Trophoblast cell (in vitro differentiated cells and primary cell): ENCODE results near the gene ARV1.
A peak's percentile ranks its signal among the peaks of the same experiment; 100 is the strongest.

ENCODE experiments used
- DNase-seq, 2 donors: peaks; one replicate each; pipeline ENCODE4 v3.0.0-alpha.2; 2016
- H2AFZ ChIP-seq: 2 replicates; pipeline ENCODE4 v1.6.1; 2013; ENCODE audit warnings: low read length, moderate library complexity, mild to moderate bottlenecking; ENCODE audit not compliant: insufficient read depth, poor library complexity
- H2AK5ac ChIP-seq: 2 replicates; pipeline ENCODE4 v1.6.1; 2013; ENCODE audit warnings: mild to moderate bottlenecking, low read length
- H2BK120ac ChIP-seq: 2 replicates; pipeline ENCODE4 v1.6.1; 2013; ENCODE audit warnings: low read length, mild to moderate bottlenecking, moderate library complexity; ENCODE audit not compliant: insufficient read depth, poor library complexity
- H2BK12ac ChIP-seq: 2 replicates; pipeline ENCODE4 v1.6.1; 2013; ENCODE audit warnings: mild to moderate bottlenecking, low read length, moderate library complexity
- H2BK5ac ChIP-seq: 2 replicates; pipeline ENCODE4 v1.6.1; 2013; ENCODE audit warnings: low read length, low read depth, moderate library complexity, mild to moderate bottlenecking; ENCODE audit not compliant: poor library complexity
- H3K14ac ChIP-seq: 2 replicates; pipeline ENCODE4 v1.6.1; 2013; ENCODE audit warnings: mild to moderate bottlenecking, low read length
- H3K18ac ChIP-seq: 2 replicates; pipeline ENCODE4 v1.6.1; 2013; ENCODE audit warnings: mild to moderate bottlenecking, low read length
- H3K23ac ChIP-seq: 2 replicates; pipeline ENCODE4 v1.6.1; 2013; ENCODE audit warnings: low read length
- H3K27ac ChIP-seq: 2 replicates; pipeline ENCODE4 v1.5.1; 2013; ENCODE audit warnings: low read depth, mild to moderate bottlenecking, inconsistent platforms, low read length, moderate library complexity
- H3K27me3 ChIP-seq: 2 replicates; pipeline ENCODE4 v1.6.1; 2013; ENCODE audit warnings: inconsistent platforms, mild to moderate bottlenecking, low read length, moderate library complexity; ENCODE audit not compliant: insufficient read depth
- H3K36me3 ChIP-seq, 2 experiments: 1 replicate in 1 of 2; 2 replicates in 1 of 2; pipeline ENCODE4 v1.6.1; 2013; ENCODE audit warnings: low read length in 2 of 2, mild to moderate bottlenecking in 2 of 2, moderate library complexity in 1 of 2; ENCODE audit not compliant: insufficient read depth in 2 of 2, control insufficient read depth in 1 of 2
- H3K4ac ChIP-seq: 2 replicates; pipeline ENCODE4 v1.6.1; 2013; ENCODE audit warnings: low read depth, mild to moderate bottlenecking, low read length, moderate library complexity
- H3K4me1 ChIP-seq, 2 experiments: 1 replicate in 1 of 2; 2 replicates in 1 of 2; pipeline ENCODE4 v1.6.1; 2013; ENCODE audit warnings: low read length in 2 of 2, mild to moderate bottlenecking in 2 of 2, moderate library complexity in 1 of 2; ENCODE audit not compliant: insufficient read depth in 2 of 2, control insufficient read depth in 1 of 2
- H3K4me2 ChIP-seq: 2 replicates; pipeline ENCODE4 v1.6.1; 2013; ENCODE audit warnings: inconsistent platforms, mild to moderate bottlenecking, low read length, moderate library complexity
- H3K4me3 ChIP-seq: 2 replicates; pipeline ENCODE4 v1.5.1; 2013; ENCODE audit warnings: mild to moderate bottlenecking, low read depth, low read length, inconsistent platforms
- H3K79me1 ChIP-seq: one replicate; pipeline ENCODE4 v1.6.1; 2013; ENCODE audit warnings: low read length
- H3K79me2 ChIP-seq: 2 replicates; pipeline ENCODE4 v1.6.1; 2013; ENCODE audit warnings: low read length, mild to moderate bottlenecking; ENCODE audit not compliant: control insufficient read depth, insufficient read depth, poor library complexity
- H3K9ac ChIP-seq: 2 replicates; pipeline ENCODE4 v1.6.1; 2013; ENCODE audit warnings: mild to moderate bottlenecking, low read length
- H3K9me3 ChIP-seq: 2 replicates; pipeline ENCODE4 v1.6.1; 2013; ENCODE audit warnings: low read depth, mild to moderate bottlenecking, control low read depth, inconsistent platforms, low read length; ENCODE audit not compliant: insufficient read depth
- H4K12ac ChIP-seq: 2 replicates; pipeline ENCODE4 v1.6.1; 2013; ENCODE audit warnings: low read depth, mild to moderate bottlenecking, low read length, moderate library complexity
- H4K8ac ChIP-seq: 2 replicates; pipeline ENCODE4 v1.6.1; 2013; ENCODE audit warnings: low read depth, mild to moderate bottlenecking, low read length, moderate library complexity
- H4K91ac ChIP-seq: one replicate; pipeline ENCODE4 v1.6.1; 2013; ENCODE audit warnings: low read depth, mild to moderate bottlenecking, low read length, moderate library complexity
- WGBS: extraction: QIAGEN DNeasy Blood & Tissue Kit; methylation state at CpG from one replicate; pipeline ENCODE4 v1.1.7; 2013; ENCODE audit warnings: missing lambda C conversion rate; ENCODE audit not compliant: insufficient read length, insufficient coverage; ENCODE audit errors: extremely low coverage; 5-methylcytosine and 5-hydroxymethylcytosine counted together

ARV1 gene

GRCh38 chr1:230975636-230976035 lies 3.3 kb upstream of the ARV1 start:
- Histone ChIP-seq H3K4me3 (no peak overlapping the region), H2AK5ac (no peak overlapping the region), H2BK120ac (no peak overlapping the region), H4K8ac (no peak overlapping the region), H3K4me2 (no peak overlapping the region), H3K14ac (no peak overlapping the region), H4K12ac (no peak overlapping the region), H4K91ac (no peak overlapping the region), H3K9me3 (no peaks in the 10 kb centered on the region), H2AFZ (no peak overlapping the region), H3K9ac (no peak overlapping the region), H3K36me3 (no peaks in the 10 kb centered on the region), H3K18ac (no peak overlapping the region), H3K23ac (no peak overlapping the region), H3K79me2 (no peaks in the 10 kb centered on the region), H2BK12ac (no peak overlapping the region), H2BK5ac (no peak overlapping the region), H3K4me1 (peaks cover 0 to 4% of the 10 kb centered on the region in 2 experiments), H3K27me3 (no peaks in the 10 kb centered on the region), H3K79me1 (no peaks in the 10 kb centered on the region), H3K4ac (no peak overlapping the region), H3K27ac (no peak overlapping the region)
- no peak for DNase-seq
- no CpG with 5 or more reads among the region's 3 CpGs for WGBS

- WGBS: no CpG with 5 or more reads among the region's 4 CpGs
- Histone ChIP-seq H2BK12ac (no peak overlapping the region), H3K23ac (no peak overlapping the region), H2BK5ac (no peak overlapping the region), H3K4me1 (peaks cover 0 to 4% of the 10 kb centered on the region in 2 experiments), H2AK5ac (no peak overlapping the region), H3K4me3 (no peak overlapping the region), H3K18ac (no peak overlapping the region), H4K91ac (no peak overlapping the region), H3K79me1 (no peaks in the 10 kb centered on the region), H4K8ac (no peak overlapping the region), H2AFZ (no peak overlapping the region), H3K9me3 (no peaks in the 10 kb centered on the region), H4K12ac (no peak overlapping the region), H2BK120ac (no peak overlapping the region), H3K9ac (no peak overlapping the region), H3K4ac (no peak overlapping the region), H3K27ac (no peak overlapping the region), H3K79me2 (no peaks in the 10 kb centered on the region), H3K36me3 (no peaks in the 10 kb centered on the region), H3K4me2 (no peak overlapping the region), H3K14ac (no peak overlapping the region), H3K27me3 (no peaks in the 10 kb centered on the region)
- DNase-seq: no peak
Observed at GRCh38 chr1:230976360-230976759, 2.5 kb upstream of the ARV1 start.

- no peak overlapping the region for H2BK5ac ChIP-seq
- H3K27ac ChIP-seq: no peak overlapping the region
- no peak overlapping the region for H3K18ac ChIP-seq
- H3K36me3 ChIP-seq: no peaks in the 10 kb centered on the region
- no peak overlapping the region for H2AFZ ChIP-seq
- no peaks in the 10 kb centered on the region for H3K79me1 ChIP-seq
- H3K4me1 ChIP-seq: peaks cover 0 to 4% of the 10 kb centered on the region in 2 experiments
- H3K9ac ChIP-seq: no peak overlapping the region
- H3K79me2 ChIP-seq: no peaks in the 10 kb centered on the region
- no peak overlapping the region for H4K91ac ChIP-seq
- no peak overlapping the region for H4K8ac ChIP-seq
- no peak overlapping the region for H3K4ac ChIP-seq
- no CpG with 5 or more reads among the region's 14 CpGs for WGBS
- no peak overlapping the region for H2AK5ac ChIP-seq
- H3K4me2 ChIP-seq: peak overlapping the region; percentile 99
- H3K14ac ChIP-seq: no peak overlapping the region
- H4K12ac ChIP-seq: no peak overlapping the region
- no peak overlapping the region for H2BK120ac ChIP-seq
- DNase-seq: no peak
- no peaks in the 10 kb centered on the region for H3K27me3 ChIP-seq
- no peak overlapping the region for H3K23ac ChIP-seq
- H3K9me3 ChIP-seq: no peaks in the 10 kb centered on the region
- H2BK12ac ChIP-seq: no peak overlapping the region
- H3K4me3 ChIP-seq: no peak overlapping the region
Observed at GRCh38 chr1:230976825-230977747, 1.8 kb upstream of the ARV1 start.

GRCh38 chr1:230977761-230978490 lies 968 bp upstream of the ARV1 start:
- Histone ChIP-seq H2AK5ac (no peak overlapping the region), H3K79me2 (no peaks in the 10 kb centered on the region), H3K27ac (no peak overlapping the region), H2BK12ac (no peak overlapping the region), H3K79me1 (no peaks in the 10 kb centered on the region), H3K18ac (no peak overlapping the region), H3K9me3 (no peaks in the 10 kb centered on the region), H3K36me3 (no peaks in the 10 kb centered on the region), H3K4me3 (peak overlapping the region; percentile 92), H2BK120ac (no peak overlapping the region), H3K4me1 (peaks cover 0 to 4% of the 10 kb centered on the region in 2 experiments), H3K14ac (no peak overlapping the region), H3K27me3 (no peaks in the 10 kb centered on the region), H3K4me2 (peak overlapping the region; percentile 99), H4K12ac (no peak overlapping the region), H2AFZ (peak overlapping the region; percentile 77), H3K9ac (no peak overlapping the region), H4K8ac (peak overlapping the region; percentile 47), H3K4ac (no peak overlapping the region), H4K91ac (no peak overlapping the region), H3K23ac (no peak overlapping the region), H2BK5ac (no peak overlapping the region)
- DNase-seq: peak in 1 of 2 donors; percentile 33
- no CpG with 5 or more reads among the region's 52 CpGs for WGBS
